A549 treated with dexamethasone at 1 μM for 4 hours (cell line): ENCODE data around the gene SIX3. TPM values are rescaled to one million over a fixed set of nuclear protein-coding genes. Genes with fewer than 3 reads are reported as not detected.

Experiments
- total RNA-seq: library from RNA; stranded (reverse); fragments of 200-300 nt; extraction: Qiagen RNA extraction; gene quantifications from 5 replicates; pipeline ENCODE4 v1.2.3, GENCODE V29; 2022

The SIX3 gene
- 2.0 to 3.7 TPM (median 3.3 TPM) in 5 replicates for total RNA-seq

DNA sequence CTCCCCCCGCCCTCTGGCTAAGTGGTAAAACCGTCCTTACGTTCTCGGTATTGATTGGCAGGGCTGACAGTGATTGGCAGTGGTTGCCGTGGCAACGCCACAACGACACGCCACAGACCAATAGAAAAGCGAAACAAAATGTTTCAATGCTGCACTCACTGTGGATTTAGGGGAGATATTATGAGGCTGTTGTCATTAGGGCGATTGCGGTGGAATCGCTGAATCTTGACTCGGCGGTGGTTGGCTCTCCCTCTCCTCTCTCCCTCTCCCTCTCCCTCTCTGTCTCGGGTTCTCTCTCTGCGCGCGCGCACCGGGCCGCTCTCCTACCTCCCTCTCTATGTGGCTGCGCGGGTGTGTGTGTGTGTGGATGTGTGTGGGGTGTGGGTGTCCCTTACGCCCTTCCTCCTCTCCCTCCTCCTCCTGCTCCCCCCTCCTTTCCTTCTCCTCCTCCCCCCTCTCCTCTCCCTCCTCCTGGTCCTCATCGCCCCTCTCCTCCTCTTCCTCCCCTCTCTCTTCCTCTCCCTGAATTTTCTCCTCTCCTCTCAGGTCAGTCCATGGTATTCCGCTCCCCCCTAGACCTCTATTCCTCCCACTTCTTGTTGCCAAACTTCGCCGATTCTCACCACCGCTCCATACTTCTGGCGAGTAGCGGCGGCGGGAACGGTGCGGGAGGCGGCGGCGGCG, at the start of gene SIX3:
TSS of gene SIX3 (plus strand) at position 152 of the 684 bp plus-strand sequence. CDS start at position 555, 403 bp downstream.

Other genes starting within 250 kb of the SIX3 start
- 1.2 to 2.6 TPM (median 2.5 TPM) in 5 replicates for gene SIX2, start 67.8 kb downstream of the SIX3 start, total RNA-seq